HG02885 (cell line): Measurements from ENCODE around the gene HSPB6.

Experiments
- ATAC-seq: cut with Tn5 transposase; IDR thresholded peaks from one replicate; pipeline ENCODE4 v1.9.1; 2021; ENCODE audit warnings: mild to moderate bottlenecking; ENCODE audit not compliant: unreplicated experiment, poor library complexity

The HSPB6 gene

GRCh38 chr19:35748106-35749020 is 8.5 kb downstream of the HSPB6 start, which contains the start of gene LIN37:
LIN37 (plus strand) TSS chr19:35748576; CDS start chr19:35748725, 149 bp downstream.
- peak; percentile 81 for ATAC-seq

- no peak for ATAC-seq
Measured at GRCh38 chr19:35746531-35746930, 10.3 kb downstream of the HSPB6 start.

DNA sequence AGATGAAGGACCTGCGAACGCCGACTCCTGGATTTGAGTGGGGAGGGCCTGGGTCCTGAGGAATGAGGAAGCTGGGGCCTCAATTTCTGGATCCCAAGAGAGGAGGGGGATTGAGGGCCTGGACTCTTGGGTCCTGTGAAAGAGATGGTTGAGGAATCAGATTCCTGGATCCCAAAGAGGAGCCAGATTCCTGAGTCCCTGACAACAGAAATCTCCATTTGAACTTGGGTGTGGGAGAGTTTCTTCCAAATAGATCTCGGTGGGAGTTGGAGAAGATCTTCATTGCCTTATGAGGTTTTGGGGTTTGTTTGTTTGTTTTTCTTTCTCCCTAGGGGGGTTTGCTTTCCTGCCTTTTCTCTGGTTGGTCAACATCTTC is 10.8 kb downstream of the HSPB6 start:
- ATAC-seq = no peak

DNA sequence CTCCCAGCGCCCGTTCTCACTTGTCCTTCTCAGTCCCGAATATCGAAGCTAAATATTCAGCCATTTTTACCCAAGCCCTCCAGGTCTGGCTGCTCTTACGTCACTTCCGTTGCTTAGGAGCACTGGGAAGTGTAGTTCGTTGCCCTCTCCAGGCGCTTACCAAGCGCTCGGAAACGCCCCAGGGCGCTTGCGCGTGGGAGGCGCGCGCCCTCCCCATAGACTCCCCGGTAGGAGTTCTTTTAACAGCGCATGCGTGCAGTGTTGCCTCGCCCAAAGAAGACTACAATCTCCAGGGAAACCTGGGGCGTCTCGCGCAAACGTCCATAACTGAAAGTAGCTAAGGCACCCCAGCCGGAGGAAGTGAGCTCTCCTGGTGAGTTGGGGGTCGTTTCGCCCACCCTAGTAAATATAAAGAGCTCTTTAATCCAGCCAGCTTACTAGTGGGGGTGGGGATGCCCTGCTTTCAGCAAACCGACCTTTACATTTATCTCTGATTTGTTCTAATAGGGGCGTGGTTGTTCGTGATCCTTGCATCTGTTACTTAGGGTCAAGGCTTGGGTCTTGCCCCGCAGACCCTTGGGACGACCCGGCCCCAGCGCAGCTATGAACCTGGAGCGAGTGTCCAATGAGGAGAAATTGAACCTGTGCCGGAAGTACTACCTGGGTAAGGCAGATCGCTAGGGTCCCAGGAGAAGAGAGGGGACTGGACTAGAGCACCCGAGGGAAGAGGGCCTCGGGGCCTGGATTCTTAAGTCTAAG is 11.3 kb downstream of the HSPB6 start, which contains the start of the genes PSENEN and U2AF1L4:
Gene PSENEN, plus strand, starts transcription at position 324 of the 759 bp plus-strand sequence. Its CDS starts 280 bp downstream, at position 604.
Gene U2AF1L4, minus strand, starts transcription at position 91 of the 759 bp plus-strand sequence. Its CDS starts 27 bp downstream, at position 64.
- ATAC-seq = peak; percentile 50

GRCh38 chr19:35744430-35745327 is 12.2 kb downstream of the HSPB6 start:
- ATAC-seq = peak; percentile 40

GRCh38 chr19:35743640-35744429 is 13.0 kb downstream of the HSPB6 start:
- no peak for ATAC-seq

- no peak for ATAC-seq
Measured at GRCh38 chr19:35742121-35742724, 14.6 kb downstream of the HSPB6 start, which contains the start of gene IGFLR1. IGFLR1 (minus strand) TSS chr19:35742452; CDS start chr19:35741180, 1,272 bp downstream.

DNA sequence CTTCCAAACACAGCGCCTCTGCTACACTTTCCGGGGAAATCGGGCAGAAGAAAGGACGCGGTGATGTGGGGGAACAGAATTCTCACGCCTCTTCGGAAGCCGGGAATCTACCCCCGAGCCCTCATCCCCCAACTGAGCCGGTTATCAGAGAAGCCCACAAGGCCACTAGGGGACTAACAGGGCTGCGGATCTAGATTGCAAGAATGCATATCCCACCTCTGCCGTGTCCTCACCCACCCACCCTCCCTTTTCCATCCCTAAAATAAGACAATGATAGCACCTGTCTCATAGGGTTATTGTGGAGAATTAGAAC is 15.7 kb downstream of the HSPB6 start:
- no peak for ATAC-seq

DNA sequence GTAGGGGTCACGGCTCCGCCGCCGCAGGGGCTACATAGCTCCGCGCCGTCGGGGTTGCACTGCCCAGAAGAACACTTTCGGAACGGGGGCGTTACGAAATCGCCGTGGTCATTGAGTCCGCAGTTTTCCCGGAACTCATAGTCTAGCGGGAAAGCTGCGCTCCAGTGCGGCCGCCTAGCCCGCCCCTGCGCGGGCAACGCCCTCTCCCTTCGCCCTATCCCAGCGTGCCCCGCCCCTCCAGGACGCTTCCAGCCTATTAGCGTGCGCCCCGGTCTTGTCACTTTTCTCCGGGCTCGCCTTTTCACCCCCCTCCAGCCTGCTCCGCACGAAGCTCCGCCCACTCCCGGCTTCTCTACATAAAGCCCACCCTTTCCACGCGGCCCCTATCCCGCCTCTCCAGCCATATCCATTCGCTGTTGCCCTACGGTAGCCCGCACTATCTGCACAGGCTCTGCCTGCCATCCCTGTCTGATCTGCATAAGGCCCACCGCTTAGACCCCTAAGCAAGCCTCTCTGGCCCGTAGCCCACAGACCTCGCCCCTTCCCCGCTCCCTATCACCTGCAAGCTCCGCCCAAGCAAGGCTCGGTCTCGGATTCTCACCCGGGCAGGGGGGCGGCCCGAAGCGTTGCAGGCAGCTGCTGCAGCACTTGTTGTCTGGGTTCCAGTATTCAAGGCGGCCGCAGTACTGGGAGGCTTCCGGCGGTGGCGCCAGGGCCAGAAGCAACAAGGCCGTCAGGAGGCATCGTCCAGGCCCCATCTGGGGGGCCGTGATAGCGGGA is 16.2 kb downstream of the HSPB6 start:
- peak; percentile 62 for ATAC-seq

- peak; percentile 14 for ATAC-seq
Measured at GRCh38 chr19:35740108-35740422, 16.8 kb downstream of the HSPB6 start.

- ATAC-seq = no peak
Measured at GRCh38 chr19:35739275-35740107, 17.3 kb downstream of the HSPB6 start.

DNA sequence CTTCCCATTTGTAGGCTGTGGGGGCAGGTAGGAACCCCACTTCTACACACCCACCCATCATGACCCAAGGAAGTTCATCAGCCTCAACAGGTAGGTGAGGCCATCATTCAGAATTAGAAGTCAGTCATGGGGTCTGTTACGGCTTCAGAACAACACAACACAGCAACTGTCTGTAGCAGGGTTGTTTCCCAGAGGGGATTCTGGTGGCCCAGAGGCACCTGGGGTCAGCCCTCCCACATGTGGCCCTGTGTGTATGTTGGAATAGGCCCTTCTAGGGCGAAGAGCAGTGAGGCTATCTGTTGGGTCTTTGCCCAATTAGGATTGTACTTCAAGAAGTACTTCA is 18.0 kb downstream of the HSPB6 start:
- no peak for ATAC-seq

GRCh38 chr19:35738021-35738886 is 18.6 kb downstream of the HSPB6 start:
- no peak for ATAC-seq

DNA sequence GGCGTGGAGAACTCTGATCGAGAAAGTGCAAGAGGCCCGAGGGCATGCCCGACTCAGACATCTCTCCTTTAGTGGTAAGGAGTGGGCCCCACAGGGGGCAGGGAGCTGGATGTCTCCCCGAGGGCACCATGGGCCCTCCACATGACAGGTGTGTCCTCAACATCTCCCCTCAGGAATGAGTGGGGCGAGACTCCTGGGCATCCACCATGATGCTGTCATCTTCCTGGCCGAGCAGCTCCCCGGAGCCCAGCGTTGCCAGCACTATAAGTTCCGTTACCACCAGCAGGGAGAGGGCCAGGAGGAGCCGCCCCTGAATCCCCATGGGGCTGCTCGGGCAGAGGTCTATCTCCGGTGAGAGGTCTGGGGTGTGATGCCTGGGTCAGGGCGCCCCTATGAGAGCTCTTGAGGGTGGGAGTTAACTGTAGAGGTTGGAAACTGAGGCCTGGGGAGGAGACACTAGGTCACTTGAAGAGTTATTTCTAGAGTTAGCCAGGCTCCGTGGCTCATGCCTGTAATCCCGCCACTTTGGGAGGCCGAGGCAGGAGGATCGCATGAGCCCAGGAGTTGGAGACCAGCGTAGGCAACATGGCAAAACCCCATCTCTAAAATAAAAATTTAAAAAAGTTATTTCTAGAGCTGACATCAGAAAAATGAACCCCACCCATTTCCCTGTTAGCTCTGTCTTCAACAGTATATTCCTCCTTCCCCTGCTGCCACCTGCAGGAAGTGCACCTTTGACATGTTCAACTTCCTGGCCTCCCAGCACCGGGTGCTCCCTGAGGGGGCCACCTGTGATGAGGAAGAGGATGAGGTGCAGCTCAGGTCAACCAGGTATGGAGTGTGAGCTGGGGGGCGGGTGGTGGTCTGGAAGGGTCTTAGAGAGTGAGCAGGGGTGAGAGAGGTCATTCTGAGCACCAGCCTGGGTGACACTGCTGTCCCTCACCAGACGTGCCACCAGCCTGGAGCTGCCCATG is 19.6 kb downstream of the HSPB6 start:
- no peak for ATAC-seq

- ATAC-seq = no peak
Measured at GRCh38 chr19:35734889-35735288, 21.9 kb downstream of the HSPB6 start.

DNA sequence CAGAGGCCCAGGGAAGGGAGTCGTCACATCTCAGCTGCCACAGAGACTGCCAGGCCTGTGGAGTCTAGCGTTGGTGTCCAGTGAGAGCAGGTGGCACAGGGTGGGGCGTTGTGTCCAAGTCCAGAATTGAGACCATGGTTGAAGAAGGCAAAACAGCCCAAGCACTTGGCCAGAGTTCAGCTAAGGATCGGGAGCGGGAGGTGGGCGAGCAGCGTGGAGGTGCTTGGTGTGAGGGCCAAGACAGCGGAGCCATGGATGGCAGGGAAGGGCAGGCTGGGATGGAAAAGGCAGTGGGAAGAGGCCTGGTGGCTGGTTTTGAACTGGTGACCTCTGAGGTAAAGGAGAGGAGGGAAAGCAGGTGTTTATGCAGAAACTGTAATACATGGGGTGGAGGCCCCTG is 22.6 kb downstream of the HSPB6 start:
- no peak for ATAC-seq
